ENCODE data around the gene PLPPR3. TPM values are rescaled to one million over a fixed set of nuclear protein-coding genes. Genes with fewer than 3 reads are reported as not detected.
A peak's percentile ranks its signal among the peaks of the same experiment; 100 is the strongest.

Gene PLPPR3
- total and polyA plus RNA-seq, 9 of the 15 experiments (the other 6 are each of a cell fraction or from before 2014, with no cell fraction given): 0.01 to 48.2 (median 8.6) TPM

- TF ChIP-seq NKRF (IDR thresholded peaks at IDR 0.05; ENCODE audit: borderline replicate concordance) (peak; percentile 82), TRIM24 (IDR thresholded peaks at IDR 0.05) (peak in 1 of 2 experiments; percentile 70; a peak in 2 of 4 replicates), LARP7 (IDR thresholded peaks at IDR 0.05) (no peak), PML (IDR thresholded peaks at IDR 0.05; ENCODE audit: low read length) (no peak), DDX20 (tag; IDR thresholded peaks at IDR 0.05; ENCODE audit: low read depth) (no peak), TFAP4 (CRISPR knock-in tag; IDR thresholded peaks at IDR 0.05; ENCODE audit: borderline replicate concordance) (peak; percentile 95), HDAC2 (IDR thresholded peaks at IDR 0.05) (0 out of 2 replicates have a peak, but pooled peaks have one; percentile 50), CREB3 (tag; conservative IDR thresholded peaks at IDR 0.05; ENCODE audit: low read depth) (peak; percentile 50; the same call in 1 of the 2 replicates), ZBTB2 (IDR thresholded peaks at IDR 0.05) (peak; percentile 74; the same call in 1 of the 2 replicates), ELK3 (CRISPR knock-in tag; IDR thresholded peaks at IDR 0.05) (no peak), PCBP1 (IDR thresholded peaks at IDR 0.05; ENCODE audit: low read depth, low read length, poor library complexity, severe bottlenecking) (peak; percentile 66), ARID1B (IDR thresholded peaks at IDR 0.05) (no peak), MAZ (CRISPR knock-in tag; conservative IDR thresholded peaks at IDR 0.05 in 1 of 2, IDR thresholded peaks at IDR 0.05 in 1 of 2) (peak; percentile 62 to 68), HMG20B (CRISPR knock-in tag; IDR thresholded peaks at IDR 0.05) (no peak), NFIC (IDR thresholded peaks at IDR 0.05) (peak; percentile 58), MAX (CRISPR knock-in tag; IDR thresholded peaks at IDR 0.05) (peak; percentile 98), HNRNPK (IDR thresholded peaks at IDR 0.05; ENCODE audit: low read depth, low read length, poor library complexity, severe bottlenecking) (peak; percentile 38), ZFP91 (CRISPR knock-in tag; IDR thresholded peaks at IDR 0.05) (no peak)
Observed at GRCh38 chr19:861756-862580, 40.2 kb upstream of the PLPPR3 start (continued).

All from K562 (cell line).